HEK293T (cell line): ENCODE measurements around the gene PLD1.

Source experiments
- CTCF ChIA-PET: fragments of 350-600 bp; formaldehyde crosslinking; extraction: SDS; loops from one replicate; lab custom pipeline; 2021; ENCODE audit warnings: antibody characterized with exemption, inconsistent platforms; lab: Yijun Ruan, JAX
- POLR2A ChIA-PET: fragments of 350-600 bp; formaldehyde crosslinking; extraction: SDS; loops from one replicate; lab custom pipeline; 2020; ENCODE audit warnings: antibody characterized with exemption, inconsistent platforms; lab: Yijun Ruan, JAX
- DNase-seq: peaks from one replicate; pipeline ENCODE4 v3.0.0; 2012; ENCODE audit warnings: mixed read lengths; ENCODE audit errors: extremely low spot score
- ARNT ChIP-seq: fragments of 450-650 bp; IDR thresholded peaks from 2 replicates; pipeline ENCODE4 v1.6.1; 2017; ENCODE audit warnings: mild to moderate bottlenecking
- BHLHE40 ChIP-seq: fragments of 450-650 bp; IDR thresholded peaks from 2 replicates; pipeline ENCODE4 v1.6.1; 2016; ENCODE audit warnings: mild to moderate bottlenecking, moderate library complexity, borderline replicate concordance
- CTBP1 ChIP-seq: fragments of 450-650 bp; IDR thresholded peaks from 2 replicates; pipeline ENCODE4 v1.6.1; 2016; ENCODE audit warnings: borderline replicate concordance
- ELF4 ChIP-seq: fragments of 450-650 bp; IDR thresholded peaks from 2 replicates; pipeline ENCODE4 v1.6.1; 2017; ENCODE audit warnings: antibody characterized with exemption
- FOXA1 ChIP-seq: fragments of 450-650 bp; IDR thresholded peaks from 2 replicates; pipeline ENCODE4 v1.6.1; 2016; ENCODE audit warnings: mild to moderate bottlenecking
- FOXK2 ChIP-seq: fragments of 450-650 bp; IDR thresholded peaks from 2 replicates; pipeline ENCODE4 v1.6.1; 2016; ENCODE audit warnings: mild to moderate bottlenecking
- FOXM1 ChIP-seq: fragments of 450-650 bp; IDR thresholded peaks from 2 replicates; pipeline ENCODE4 v1.6.1; 2017; ENCODE audit warnings: mild to moderate bottlenecking, borderline replicate concordance
- HDGF ChIP-seq: fragments of 450-650 bp; IDR thresholded peaks from 2 replicates; pipeline ENCODE4 v1.6.1; 2017; ENCODE audit warnings: antibody characterized with exemption, borderline replicate concordance
- L3MBTL2 ChIP-seq: fragments of 450-650 bp; conservative IDR thresholded peaks from 2 replicates; pipeline ENCODE4 v1.6.1; 2016; ENCODE audit warnings: mild to moderate bottlenecking
- LEF1 ChIP-seq: fragments of 450-650 bp; IDR thresholded peaks from 2 replicates; pipeline ENCODE4 v1.6.1; 2017; ENCODE audit warnings: mild to moderate bottlenecking, borderline replicate concordance
- NFRKB ChIP-seq: fragments of 450-650 bp; IDR thresholded peaks from 2 replicates; pipeline ENCODE4 v1.6.1; 2016; ENCODE audit warnings: mild to moderate bottlenecking, moderate library complexity
- SP1 ChIP-seq: fragments of 450-650 bp; IDR thresholded peaks from 2 replicates; pipeline ENCODE4 v1.6.1; 2017
- SUZ12 ChIP-seq: fragments of 450-650 bp; IDR thresholded peaks from 2 replicates; pipeline ENCODE4 v1.6.1; 2016; ENCODE audit warnings: mild to moderate bottlenecking
- TARDBP ChIP-seq: fragments of 450-650 bp; IDR thresholded peaks from 2 replicates; pipeline ENCODE4 v1.6.1; 2016
- ZNF384 ChIP-seq: fragments of 450-650 bp; IDR thresholded peaks from 2 replicates; pipeline ENCODE4 v1.6.1; 2016
- TF ChIP-seq, protein P1 (sequence below): fragments of 450-650 bp; IDR thresholded peaks from 2 replicates; pipeline ENCODE4 v1.6.1; 2016

The PLD1 gene

DNA sequence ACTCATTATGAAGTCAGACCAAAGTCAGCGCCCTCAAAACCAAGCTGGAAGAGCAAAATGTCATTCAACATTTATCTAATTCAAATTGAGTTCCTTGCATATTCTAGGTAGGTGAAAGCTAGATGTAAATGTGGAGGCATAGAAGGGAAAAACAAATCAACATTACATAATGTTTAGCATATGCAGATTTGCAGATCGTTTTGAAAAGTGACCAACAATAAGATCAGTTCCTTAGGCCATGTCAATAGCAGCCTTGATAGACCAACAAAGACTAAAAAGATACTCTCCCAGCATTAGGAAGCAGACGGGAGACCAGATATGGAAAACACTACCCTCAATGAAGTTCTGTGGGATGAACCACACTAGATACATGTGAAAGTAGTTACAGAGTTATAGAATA is 83.0 kb downstream of the PLD1 start:
- ChIA-PET CTCF (no interaction called here), POLR2A (no interaction called here)
- no peak for DNase-seq
- no peak for TF ChIP-seq HDGF

DNA sequence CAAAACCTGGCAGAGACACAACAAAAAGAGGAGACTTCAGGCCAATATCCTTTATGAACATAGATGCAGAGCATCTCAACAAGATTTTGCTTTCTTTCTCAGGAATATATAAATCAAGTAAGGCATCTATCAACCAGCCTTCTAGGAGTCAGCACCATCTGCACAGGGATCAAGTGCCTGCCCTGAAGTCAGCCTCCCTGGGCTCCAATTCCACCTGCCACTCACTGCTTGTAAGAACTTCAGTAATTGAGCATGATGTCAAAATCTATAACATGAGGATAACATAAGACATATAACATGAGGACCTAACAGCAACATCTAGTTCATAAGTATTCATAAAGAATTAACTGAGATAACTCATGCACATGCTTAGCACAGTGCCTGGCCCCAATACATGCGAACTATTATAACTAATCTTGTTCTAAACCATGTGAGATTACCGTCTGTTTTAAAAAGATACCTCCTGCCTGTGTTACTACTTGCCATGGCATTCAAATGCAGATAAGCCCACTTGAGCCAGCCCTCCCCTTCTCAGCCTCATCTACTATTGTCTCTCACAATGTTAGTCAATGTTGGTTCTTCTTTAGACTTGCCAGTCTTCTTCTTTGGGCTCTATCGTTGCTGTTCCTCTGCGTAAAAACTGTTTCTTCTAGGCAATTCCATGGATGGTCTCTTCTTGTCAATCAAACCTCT is 91.6 kb downstream of the PLD1 start:
- ChIA-PET POLR2A (no interaction called here), CTCF (no interaction called here)
- TF ChIP-seq LEF1 (no peak), ZNF384 (no peak)
- DNase-seq, result no peak

DNA sequence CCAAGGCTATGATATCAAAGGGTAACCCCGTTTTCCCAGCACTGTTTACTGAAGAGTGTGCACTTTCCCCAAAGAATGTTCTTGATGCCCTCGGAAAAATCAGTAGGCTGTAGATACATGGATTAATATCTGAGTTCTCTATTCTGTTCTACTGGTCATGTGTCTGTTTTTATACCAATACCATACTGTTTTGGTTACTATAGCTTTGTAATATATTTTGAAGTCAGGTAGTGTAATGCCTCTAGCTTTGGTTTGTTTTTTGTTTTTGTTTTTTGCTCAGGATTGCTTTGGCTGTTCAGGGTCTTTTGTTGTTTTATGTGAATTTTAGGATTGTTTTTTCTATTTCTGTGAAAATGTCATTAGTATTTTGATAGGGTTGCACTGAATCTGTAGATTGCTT is 95.1 kb downstream of the PLD1 start:
- ChIA-PET CTCF (no interaction called here), POLR2A (no interaction called here)
- TF ChIP-seq TARDBP (no peak), SP1 (no peak), NFRKB (no peak), ELF4 (no peak), FOXM1 (no peak), HDGF (no peak), LEF1 (no peak), FOXA1 (no peak), FOXK2 (no peak)
- TF ChIP-seq, protein P1, sequence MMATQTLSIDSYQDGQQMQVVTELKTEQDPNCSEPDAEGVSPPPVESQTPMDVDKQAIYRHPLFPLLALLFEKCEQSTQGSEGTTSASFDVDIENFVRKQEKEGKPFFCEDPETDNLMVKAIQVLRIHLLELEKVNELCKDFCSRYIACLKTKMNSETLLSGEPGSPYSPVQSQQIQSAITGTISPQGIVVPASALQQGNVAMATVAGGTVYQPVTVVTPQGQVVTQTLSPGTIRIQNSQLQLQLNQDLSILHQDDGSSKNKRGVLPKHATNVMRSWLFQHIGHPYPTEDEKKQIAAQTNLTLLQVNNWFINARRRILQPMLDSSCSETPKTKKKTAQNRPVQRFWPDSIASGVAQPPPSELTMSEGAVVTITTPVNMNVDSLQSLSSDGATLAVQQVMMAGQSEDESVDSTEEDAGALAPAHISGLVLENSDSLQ, result no peak
- DNase-seq, result no peak

DNA sequence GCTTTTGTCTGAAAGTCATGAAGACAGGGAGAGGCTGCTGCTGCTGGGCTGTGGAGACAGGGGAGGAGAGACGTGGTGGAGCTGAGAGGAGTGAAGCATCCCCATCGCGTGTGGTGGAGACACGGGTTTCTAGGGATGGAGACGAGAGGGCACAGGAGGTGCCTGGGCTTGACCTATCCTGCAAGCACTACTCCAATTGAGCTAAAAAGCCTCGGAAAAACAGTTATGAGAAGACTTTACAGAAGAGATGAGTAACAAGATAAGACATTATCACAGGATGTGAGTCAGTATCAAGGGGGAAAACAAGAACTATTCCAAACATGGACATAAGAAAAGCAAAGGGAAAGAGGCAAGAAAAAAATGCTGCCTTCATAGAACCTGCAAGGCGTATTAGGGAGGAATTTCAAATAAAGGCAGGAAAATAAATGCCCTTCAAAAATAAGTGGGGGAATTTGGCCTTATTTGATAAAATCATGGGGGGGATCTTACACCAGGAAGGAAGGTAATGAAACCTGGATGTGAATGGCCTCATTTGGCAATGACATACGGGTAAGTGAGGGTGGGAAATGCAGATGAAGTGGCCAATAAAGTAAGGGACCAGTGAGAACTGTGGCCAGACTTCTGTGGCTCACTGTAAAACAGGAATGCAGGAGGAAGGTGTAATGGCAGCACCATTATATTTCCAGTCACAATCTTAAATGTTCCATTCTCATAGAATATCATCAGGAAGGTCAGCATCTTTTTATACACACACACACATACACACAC is 97.9 kb downstream of the PLD1 start:
- ChIA-PET POLR2A (no interaction called here), CTCF (no interaction called here)
- TF ChIP-seq TARDBP (no peak), LEF1 (no peak), BHLHE40 (no peak), SUZ12 (no peak), ZNF384 (no peak), ARNT (no peak), FOXK2 (no peak)
- DNase-seq, result no peak

DNA sequence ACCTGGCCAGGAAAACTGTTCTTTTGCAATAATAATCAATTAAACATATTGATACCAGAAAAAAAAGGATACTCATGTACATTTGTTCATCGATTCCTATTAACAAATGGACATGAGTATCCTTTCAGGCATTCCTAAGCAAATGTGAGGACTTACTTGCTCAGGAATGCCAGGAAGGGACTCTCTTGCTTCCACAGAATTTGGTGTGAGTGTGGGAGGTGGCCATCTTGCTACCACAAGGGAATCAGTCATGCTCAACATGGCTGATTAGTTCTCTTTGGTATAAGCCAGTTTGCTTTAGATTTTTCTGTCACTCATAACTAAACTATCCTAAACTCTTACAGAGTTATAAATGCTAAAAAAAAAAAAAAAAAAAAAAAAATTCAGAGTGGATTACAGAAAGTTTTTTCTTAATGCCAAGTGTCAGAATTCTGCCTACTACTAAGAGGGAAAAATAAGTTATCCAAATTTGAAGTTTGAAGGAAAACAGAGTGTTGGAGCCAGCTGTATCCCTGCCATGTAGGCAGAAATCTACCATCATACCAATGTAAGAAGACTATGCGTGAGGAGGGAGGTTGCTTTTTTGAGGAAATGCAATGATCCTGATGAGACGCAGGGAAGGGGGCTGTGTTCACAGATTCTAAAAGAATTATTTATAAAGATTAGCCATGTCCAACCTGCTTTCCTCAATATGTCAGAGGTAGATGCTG is 98.7 kb downstream of the PLD1 start:
- DNase-seq, result no peak
- ChIA-PET POLR2A (no interaction called here), CTCF (interaction anchor here (0.7 kb wide), 1 partner anchor 539 kb away, joined by 7 read pairs; no protein-coding TSS in a partner anchor)
- TF ChIP-seq ELF4, result no peak
- TF ChIP-seq TARDBP, result no peak
- no peak for TF ChIP-seq FOXA1
- no peak for TF ChIP-seq BHLHE40
- TF ChIP-seq ZNF384, result no peak
- no peak for TF ChIP-seq FOXK2
- TF ChIP-seq FOXM1, result no peak
- no peak for TF ChIP-seq NFRKB
- TF ChIP-seq CTBP1, result no peak
- TF ChIP-seq LEF1, result no peak
- TF ChIP-seq, protein P1, result no peak
- no peak for TF ChIP-seq ARNT

DNA sequence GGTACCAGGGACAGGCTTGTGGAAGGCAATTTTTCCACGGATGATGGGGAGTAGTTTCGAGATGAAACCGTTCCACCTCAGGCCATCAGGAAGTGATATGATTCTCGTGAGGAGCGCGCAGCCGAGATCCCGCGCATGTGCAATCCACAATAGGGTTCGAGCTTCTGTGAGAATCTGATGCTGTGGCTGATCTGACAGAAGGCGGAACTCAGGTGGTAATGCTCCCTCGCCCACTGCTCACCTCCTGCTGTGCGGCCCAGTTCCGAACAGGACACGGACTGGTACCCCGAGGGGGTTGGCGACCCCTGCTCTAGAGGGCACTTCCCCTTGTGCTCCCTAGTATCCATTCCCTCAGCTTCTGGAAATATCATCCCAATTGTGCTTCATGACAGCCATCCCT is 99.9 kb downstream of the PLD1 start:
- TF ChIP-seq TARDBP (no peak), NFRKB (no peak), FOXM1 (no peak), SP1 (no peak), L3MBTL2 (no peak), CTBP1 (no peak), ZNF384 (no peak), BHLHE40 (no peak)
- POLR2A ChIA-PET, result no interaction called here
- CTCF ChIA-PET, result no interaction called here
- no peak for DNase-seq

DNA sequence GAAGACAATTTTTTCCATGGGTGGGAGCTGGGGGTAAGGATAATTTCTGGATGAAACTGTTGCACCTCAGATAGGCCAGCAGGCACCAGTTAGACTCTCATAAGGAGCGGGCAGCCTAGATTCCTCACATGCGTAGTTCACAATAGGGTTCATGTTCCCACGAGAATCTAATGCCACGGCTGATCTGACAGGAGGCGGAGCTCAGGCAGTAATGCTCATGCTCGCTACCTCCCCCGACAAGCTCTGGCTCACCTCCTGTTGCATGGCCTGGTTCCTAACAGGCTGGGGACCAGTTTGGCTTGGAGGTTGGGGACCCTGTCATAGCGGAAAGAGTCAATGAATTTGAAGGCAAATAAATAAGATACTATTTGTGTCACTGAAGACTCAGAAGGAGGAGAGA is 105.5 kb downstream of the PLD1 start:
- DNase-seq, result no peak
- POLR2A ChIA-PET, result no interaction called here
- TF ChIP-seq ELF4 (no peak), SP1 (no peak), FOXK2 (no peak)
- CTCF ChIA-PET, result no interaction called here
